ENCODE results near the gene CKB. TPM values are rescaled to one million over a fixed set of nuclear protein-coding genes. Genes with fewer than 3 reads are reported as not detected.

The CKB gene
- total and polyA plus RNA-seq, 9 of the 15 experiments (the other 6 are each of a cell fraction or from before 2014, with no cell fraction given) = 23.9 to 692 (median 132) TPM

GRCh38 chr14:103530390-103530789 lies 7.8 kb upstream of the CKB start (continued):
- TF ChIP-seq, protein P1, sequence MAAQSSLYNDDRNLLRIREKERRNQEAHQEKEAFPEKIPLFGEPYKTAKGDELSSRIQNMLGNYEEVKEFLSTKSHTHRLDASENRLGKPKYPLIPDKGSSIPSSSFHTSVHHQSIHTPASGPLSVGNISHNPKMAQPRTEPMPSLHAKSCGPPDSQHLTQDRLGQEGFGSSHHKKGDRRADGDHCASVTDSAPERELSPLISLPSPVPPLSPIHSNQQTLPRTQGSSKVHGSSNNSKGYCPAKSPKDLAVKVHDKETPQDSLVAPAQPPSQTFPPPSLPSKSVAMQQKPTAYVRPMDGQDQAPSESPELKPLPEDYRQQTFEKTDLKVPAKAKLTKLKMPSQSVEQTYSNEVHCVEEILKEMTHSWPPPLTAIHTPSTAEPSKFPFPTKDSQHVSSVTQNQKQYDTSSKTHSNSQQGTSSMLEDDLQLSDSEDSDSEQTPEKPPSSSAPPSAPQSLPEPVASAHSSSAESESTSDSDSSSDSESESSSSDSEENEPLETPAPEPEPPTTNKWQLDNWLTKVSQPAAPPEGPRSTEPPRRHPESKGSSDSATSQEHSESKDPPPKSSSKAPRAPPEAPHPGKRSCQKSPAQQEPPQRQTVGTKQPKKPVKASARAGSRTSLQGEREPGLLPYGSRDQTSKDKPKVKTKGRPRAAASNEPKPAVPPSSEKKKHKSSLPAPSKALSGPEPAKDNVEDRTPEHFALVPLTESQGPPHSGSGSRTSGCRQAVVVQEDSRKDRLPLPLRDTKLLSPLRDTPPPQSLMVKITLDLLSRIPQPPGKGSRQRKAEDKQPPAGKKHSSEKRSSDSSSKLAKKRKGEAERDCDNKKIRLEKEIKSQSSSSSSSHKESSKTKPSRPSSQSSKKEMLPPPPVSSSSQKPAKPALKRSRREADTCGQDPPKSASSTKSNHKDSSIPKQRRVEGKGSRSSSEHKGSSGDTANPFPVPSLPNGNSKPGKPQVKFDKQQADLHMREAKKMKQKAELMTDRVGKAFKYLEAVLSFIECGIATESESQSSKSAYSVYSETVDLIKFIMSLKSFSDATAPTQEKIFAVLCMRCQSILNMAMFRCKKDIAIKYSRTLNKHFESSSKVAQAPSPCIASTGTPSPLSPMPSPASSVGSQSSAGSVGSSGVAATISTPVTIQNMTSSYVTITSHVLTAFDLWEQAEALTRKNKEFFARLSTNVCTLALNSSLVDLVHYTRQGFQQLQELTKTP (IDR thresholded peaks at IDR 0.05; ENCODE audit: low read depth in 1 of 2, partially characterized antibody in 2 of 2) = peak in 1 of 2 experiments; percentile 48
- 0 out of 2 replicates have a peak, but pooled peaks have one; percentile 52 for TF ChIP-seq ETS1 (conservative IDR thresholded peaks at IDR 0.05; ENCODE audit: control insufficient read depth, low read depth, low read length)
- TF ChIP-seq ZNF263 (CRISPR knock-in tag; IDR thresholded peaks at IDR 0.05; ENCODE audit: borderline replicate concordance) = peak; percentile 22; the same call in 1 of the 2 replicates
- no peak for TF ChIP-seq TRIM24 (IDR thresholded peaks at IDR 0.05)
